HG02884 (cell line): Measurements from ENCODE around the gene CMTM3.
"Not testable (repeated sequence)": the region's sequence is repeated elsewhere in the genome, so short reads cannot be mapped to it uniquely, and the experiment has no call there.

Experiments
- ATAC-seq: cut with Tn5 transposase; IDR thresholded peaks from one replicate; pipeline ENCODE4 v1.9.1; 2021; ENCODE audit warnings: mild to moderate bottlenecking, moderate library complexity; ENCODE audit not compliant: unreplicated experiment

Gene CMTM3

GRCh38 chr16:66608241-66609138, 4.0 kb downstream of the CMTM3 start:
- ATAC-seq, result no peak

GRCh38 chr16:66609139-66609510, 4.6 kb downstream of the CMTM3 start:
- no peak for ATAC-seq

- no peak for ATAC-seq
Observed at GRCh38 chr16:66610111-66610820, 5.8 kb downstream of the CMTM3 start.

GRCh38 chr16:66611911-66612310, 7.4 kb downstream of the CMTM3 start:
- not testable (repeated sequence) for ATAC-seq

- no peak for ATAC-seq
Observed at GRCh38 chr16:66612422-66612821, 7.9 kb downstream of the CMTM3 start.

GRCh38 chr16:66614161-66614802, 9.8 kb downstream of the CMTM3 start:
- ATAC-seq, result no peak

- ATAC-seq, result no peak
Observed at GRCh38 chr16:66616169-66616568, 11.7 kb downstream of the CMTM3 start.

- no peak for ATAC-seq
Observed at GRCh38 chr16:66616592-66616991, 12.1 kb downstream of the CMTM3 start.

- ATAC-seq, result no peak
Observed at GRCh38 chr16:66617010-66617434, 12.5 kb downstream of the CMTM3 start.

- ATAC-seq, result no peak
Observed at GRCh38 chr16:66617728-66618127, 13.2 kb downstream of the CMTM3 start.

GRCh38 chr16:66618588-66619375, 14.3 kb downstream of the CMTM3 start:
- no peak for ATAC-seq

GRCh38 chr16:66619534-66620428, 15.3 kb downstream of the CMTM3 start:
- no peak for ATAC-seq

- no peak for ATAC-seq
Observed at GRCh38 chr16:66620429-66620795, 15.9 kb downstream of the CMTM3 start.

GRCh38 chr16:66621973-66622372, 17.5 kb downstream of the CMTM3 start:
- no peak for ATAC-seq

- ATAC-seq, result no peak
Observed at GRCh38 chr16:66622863-66623262, 18.4 kb downstream of the CMTM3 start.

- no peak for ATAC-seq
Observed at GRCh38 chr16:66623755-66624154, 19.3 kb downstream of the CMTM3 start.

GRCh38 chr16:66627611-66628378, 23.3 kb downstream of the CMTM3 start:
- ATAC-seq, result not testable (repeated sequence)

- no peak for ATAC-seq
Observed at GRCh38 chr16:66629856-66630255, 25.4 kb downstream of the CMTM3 start.
